HG03280 (cell line): Measurements from ENCODE around the gene ALCAM.

Source experiments
- ATAC-seq: cut with Tn5 transposase; IDR thresholded peaks from one replicate; pipeline ENCODE4 v1.9.1; 2021; ENCODE audit warnings: mild to moderate bottlenecking, moderate library complexity; ENCODE audit not compliant: unreplicated experiment

Gene ALCAM

GRCh38 chr3:105423397-105423796, 56.7 kb downstream of the ALCAM start:
- ATAC-seq: no peak

- no peak for ATAC-seq
These were observed 57.9 kb downstream of the ALCAM start for GRCh38 chr3:105424412-105425152.

- no peak for ATAC-seq
These were observed 58.4 kb downstream of the ALCAM start for GRCh38 chr3:105425153-105425502.

- ATAC-seq: no peak
These were observed 60.6 kb downstream of the ALCAM start for GRCh38 chr3:105427332-105427731.

GRCh38 chr3:105429034-105429762, 62.5 kb downstream of the ALCAM start:
- no peak for ATAC-seq

- ATAC-seq: no peak
These were observed 63.7 kb downstream of the ALCAM start for GRCh38 chr3:105430455-105430854.

GRCh38 chr3:105431200-105431599, 64.5 kb downstream of the ALCAM start:
- ATAC-seq: no peak

- ATAC-seq: no peak
These were observed 68.6 kb downstream of the ALCAM start for GRCh38 chr3:105435277-105435676.

GRCh38 chr3:105436687-105437086, 70.0 kb downstream of the ALCAM start:
- no peak for ATAC-seq

- no peak for ATAC-seq
These were observed 73.4 kb downstream of the ALCAM start for GRCh38 chr3:105440113-105440512.

- no peak for ATAC-seq
These were observed 78.0 kb downstream of the ALCAM start for GRCh38 chr3:105444725-105445124.

- ATAC-seq: no peak
These were observed 81.8 kb downstream of the ALCAM start for GRCh38 chr3:105448338-105448982.

GRCh38 chr3:105449414-105449813, 82.7 kb downstream of the ALCAM start:
- no peak for ATAC-seq

- ATAC-seq: no peak
These were observed 89.3 kb downstream of the ALCAM start for GRCh38 chr3:105456017-105456416.

GRCh38 chr3:105458518-105459215, 92.0 kb downstream of the ALCAM start:
- ATAC-seq: no peak

- ATAC-seq: no peak
These were observed 93.0 kb downstream of the ALCAM start for GRCh38 chr3:105459566-105460290.

GRCh38 chr3:105463620-105464019, 96.9 kb downstream of the ALCAM start:
- no peak for ATAC-seq

- no peak for ATAC-seq
These were observed 98.6 kb downstream of the ALCAM start for GRCh38 chr3:105465251-105465853.

GRCh38 chr3:105466072-105466471, 99.4 kb downstream of the ALCAM start:
- ATAC-seq: no peak
